Effector CD8-positive, alpha-beta T cell (primary cell): ENCODE data around the gene BTBD2.

Experiments
- DNase-seq: peaks from one replicate; lab custom pipeline; 2025; lab: John Stamatoyannopoulos, UW

Gene BTBD2

DNA sequence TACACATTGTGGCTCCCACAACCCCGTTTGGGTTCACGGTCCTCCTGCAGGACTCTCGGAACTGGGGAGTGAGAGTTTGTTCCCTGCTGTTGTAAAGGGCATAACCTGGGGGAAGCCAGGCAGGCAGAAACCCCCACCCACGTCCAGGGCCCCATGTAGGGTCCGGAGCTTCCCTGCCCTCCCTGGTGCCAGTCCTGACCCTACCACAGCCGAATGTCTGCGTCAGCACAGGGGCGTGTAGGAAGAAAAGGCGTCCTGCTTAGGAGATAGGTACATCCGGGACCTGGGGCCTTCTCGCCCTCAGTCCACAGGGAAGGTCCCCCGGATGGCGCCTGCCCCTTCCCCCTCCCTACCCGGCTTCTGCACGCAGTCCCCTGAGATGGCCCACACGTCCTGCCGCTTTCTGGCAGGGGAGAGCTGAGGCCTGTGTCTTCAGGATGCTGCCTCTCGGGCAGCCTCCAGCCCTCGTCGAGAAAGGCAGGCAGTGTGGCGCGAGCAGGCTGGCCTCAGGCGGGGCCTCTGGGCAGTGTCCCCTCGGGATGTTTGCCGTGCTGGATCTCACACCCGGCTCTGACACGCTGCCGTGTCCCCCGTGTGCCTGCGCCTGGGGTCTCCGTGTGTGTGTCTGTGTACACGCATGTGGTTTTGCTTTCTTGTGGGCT lies 55.5 kb downstream of the BTBD2 start:
- DNase-seq = no peak

DNA sequence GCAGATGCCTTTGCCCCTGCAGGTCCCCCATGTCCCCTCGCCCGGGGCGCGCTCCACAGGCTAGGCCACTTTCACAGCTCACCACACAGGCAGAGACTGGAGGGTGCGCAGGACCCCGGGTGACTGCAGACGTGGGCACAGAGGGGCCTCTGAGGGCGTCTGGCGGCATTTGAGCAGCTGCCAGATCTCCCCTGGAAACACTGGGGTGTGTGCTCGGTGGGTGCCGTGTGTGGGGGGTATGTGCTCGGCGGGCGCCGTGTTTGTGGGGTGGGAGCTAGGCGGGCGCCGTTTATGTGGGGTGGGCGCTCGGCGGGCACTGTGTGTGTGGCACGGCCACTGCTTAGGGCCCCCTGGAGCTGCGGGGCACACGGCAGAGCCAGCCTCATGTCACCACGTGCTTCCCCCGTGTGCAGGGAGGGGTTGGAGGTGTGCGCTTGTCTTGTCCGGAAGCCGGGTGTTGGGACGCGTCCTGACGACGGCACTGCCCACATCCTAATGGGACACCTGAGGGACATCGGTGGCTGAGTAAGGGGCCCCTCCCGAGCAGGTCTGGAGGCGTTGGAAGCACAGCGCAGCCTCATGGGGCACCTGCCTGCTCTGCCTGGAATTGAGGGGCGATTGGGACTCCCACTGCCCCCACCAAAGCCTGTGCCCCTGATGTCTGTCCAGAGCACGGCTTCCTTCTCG lies 57.8 kb downstream of the BTBD2 start:
- DNase-seq = no peak

DNA sequence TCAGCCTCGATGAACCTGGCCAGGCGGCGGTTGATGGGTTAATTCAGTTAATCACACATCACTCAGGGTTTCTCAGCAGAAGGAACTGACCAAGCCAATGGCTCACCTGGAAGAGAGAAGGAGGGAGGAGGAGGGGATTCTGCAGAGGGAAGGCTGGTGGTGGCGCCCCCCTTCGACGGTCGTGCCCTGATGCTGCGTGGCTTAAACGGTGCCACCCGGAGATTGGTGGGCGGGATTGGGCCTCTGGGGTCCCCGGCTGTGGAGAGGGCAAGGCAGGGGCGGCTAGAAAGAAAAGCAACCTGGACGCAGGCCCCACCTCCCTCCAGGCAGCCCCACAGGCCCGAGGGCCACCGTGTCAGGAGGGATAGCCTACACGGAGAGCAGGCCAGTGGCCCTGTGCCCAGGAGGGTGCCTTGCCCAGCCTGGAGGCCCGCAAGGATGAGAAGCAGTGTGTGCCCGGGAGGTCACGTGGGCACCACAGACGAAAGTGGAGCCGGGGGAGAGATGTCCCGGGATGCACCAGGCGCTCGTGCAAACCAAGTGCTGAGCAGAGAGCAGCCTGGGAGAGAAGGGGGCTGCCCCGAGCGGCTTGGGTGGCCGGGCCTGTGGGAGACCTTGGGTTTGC lies 58.5 kb downstream of the BTBD2 start:
- DNase-seq = no peak

DNA sequence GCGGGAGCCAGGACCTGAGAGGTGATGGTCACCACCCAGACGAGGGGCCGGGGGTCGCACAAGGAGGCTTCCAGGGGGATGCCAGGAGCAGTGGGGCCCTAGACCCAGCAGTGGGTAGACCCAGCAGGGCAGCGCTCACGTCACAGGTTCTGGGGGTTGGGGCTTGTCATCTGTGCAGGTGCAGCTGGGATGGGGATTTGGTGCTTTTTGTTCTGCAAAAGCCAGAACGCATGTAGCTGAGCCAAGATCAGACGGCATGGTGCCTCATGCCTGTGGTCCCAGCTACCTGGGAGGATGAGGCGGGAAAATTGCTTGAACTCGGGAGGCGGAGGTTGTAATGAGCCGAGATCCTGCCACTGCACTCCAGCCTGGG lies 59.4 kb downstream of the BTBD2 start:
- no peak for DNase-seq

DNA sequence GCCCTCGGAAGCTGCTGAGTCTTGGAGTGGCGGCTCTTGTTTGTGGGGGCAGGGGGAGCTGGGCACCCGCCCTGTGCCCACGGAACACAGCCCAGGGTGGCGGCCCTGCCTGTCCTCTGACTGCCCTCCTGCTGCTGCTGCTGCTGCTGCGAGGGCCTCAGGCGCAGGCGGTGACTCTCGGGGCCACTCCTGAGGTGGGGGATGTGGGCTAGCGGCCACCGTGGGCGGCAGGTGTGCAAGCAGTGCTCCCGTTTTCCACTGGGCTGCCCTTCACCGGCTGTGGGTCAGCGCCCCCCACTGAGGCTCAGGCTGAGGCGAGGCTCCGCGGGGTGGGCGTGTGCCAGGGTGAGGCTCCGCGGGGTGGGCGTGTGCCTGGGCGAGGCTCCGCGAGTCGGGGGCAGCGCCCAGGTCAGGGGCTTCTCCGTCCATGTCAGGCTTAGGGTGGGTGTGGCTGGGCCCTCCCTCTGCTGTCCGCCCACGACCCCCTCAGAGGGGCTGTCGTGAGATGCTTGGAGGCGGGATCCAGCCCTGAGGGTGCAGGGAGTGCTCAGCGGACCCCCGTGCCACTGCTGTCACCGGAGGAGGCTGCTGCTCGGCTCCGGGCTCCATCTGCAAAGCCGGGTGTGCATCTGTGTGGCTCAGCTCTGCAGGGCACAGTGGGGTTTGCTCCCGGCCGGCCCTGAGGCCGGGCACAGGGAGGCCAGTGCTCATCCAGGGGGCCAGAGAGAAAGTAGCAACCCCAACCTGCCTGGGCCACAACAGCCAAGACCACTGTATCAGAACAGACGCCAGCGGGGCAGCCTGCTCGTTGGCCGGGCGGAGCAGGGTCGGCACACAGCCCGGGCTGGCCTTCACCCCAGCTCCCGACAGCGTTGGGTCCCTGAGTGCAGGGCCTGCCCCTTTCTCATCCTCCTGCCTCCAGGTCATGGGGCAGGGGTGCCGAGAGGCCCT lies 60.1 kb downstream of the BTBD2 start:
- no peak for DNase-seq

DNA sequence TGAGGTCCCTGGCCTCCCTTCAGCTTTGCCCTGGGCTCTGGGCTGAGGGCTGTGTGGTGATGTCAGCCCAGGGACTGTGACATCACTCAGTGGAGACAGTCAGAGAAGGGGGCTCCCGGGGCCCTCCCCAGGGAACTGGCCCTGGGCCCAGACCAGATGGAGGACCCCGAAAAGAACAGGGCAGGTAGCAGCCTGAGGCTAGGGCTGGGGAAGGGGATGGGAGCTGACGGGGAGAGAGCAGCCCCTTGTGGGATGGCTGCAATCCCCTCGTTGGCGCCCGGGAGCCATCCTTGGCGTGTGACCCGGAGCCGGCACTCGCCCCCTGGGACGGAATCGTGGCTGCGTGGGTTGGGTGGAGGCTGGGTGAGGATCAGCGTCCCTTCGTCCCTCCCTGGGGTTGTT lies 61.0 kb downstream of the BTBD2 start:
- DNase-seq = no peak

DNA sequence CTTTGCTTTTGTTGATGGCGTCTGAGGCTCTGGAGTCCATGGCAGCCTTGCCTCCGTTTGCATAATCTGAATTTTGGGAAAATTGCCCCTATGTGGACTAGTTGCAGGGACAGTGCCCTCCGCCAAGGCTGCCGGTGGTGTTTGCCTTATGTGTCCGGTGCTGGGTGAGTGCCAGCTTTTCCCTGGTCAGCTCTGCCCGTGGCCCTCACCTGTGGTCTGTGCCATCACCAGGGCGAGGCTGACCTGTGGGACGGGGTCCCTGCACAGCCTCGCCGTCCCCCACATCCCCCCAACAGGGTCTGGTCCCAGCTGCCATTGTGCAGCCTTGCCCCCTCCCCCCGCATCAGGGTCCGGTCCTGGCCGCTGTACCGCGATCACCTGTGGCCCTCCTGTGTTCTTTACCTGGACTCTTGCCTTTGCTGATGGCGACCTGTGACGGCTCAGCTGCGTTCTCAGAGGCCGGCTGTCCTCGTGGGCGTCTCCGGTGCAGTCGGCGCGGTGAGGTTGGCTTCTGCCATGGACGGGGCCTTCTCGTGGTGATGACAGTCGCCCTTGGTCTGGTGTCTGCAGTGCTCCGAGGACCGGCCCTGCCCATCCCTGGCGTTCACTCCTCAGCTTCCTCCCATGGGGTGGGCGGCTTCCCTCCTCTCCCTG lies 61.9 kb downstream of the BTBD2 start:
- no peak for DNase-seq

DNA sequence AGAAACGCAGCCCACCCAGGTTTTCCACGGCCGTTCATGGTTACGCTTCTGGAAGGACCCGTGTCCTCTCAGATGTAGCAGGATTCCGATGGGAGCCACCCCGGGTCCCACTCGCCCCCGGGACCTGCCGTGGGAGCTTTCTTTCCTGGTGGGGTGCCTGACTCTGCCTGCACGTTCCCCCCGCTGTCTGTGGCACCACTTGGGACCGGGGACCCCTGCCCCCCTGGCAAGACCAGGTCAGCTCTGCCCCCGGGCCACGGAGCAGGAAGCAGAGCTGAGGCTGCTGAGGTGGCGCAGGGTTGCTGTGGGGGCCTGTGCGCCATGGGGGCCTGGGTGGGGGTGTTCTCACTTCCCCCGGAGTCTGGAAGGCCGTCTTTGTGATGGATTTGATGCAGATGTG lies 62.5 kb downstream of the BTBD2 start:
- no peak for DNase-seq

DNA sequence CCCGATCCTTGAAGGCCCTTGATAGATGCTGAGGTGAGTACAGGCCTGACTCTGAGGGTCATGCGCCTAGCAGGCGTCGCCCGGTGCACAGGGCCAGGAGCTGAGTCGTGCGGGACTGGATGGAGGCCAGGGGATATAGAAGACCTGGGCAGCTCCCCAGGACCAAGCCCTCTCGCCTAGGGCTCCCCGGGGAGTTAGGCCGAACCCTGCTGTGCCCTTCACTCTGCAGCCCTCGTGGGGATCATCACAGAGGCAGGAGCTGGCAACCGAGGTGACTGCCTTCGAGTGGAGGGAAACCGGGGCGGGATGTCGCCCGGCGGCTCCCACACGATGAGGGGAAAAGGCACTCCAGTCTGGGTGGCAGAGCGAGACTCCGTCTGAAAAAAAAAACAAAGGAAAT lies 62.9 kb downstream of the BTBD2 start:
- DNase-seq = no peak

DNA sequence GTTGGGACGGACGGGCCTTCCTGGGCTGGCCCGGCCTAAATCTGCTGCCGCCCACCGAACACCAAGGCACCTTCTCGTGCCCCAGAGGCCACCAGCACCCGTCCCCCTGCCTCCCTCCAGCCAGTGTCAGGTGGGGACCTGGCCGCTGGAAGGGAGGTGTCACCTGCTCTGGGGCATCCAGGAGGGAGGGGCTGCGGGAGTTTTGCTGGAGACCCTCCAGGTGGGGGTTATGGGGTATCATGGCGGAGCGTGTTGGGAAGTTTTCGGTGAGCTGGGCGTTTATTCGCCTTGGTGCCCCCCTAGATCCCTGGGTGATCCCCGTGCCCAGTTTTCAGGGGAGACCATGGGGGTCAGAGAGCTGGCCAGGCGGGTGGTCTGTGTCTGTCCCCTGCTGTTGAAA lies 64.9 kb downstream of the BTBD2 start:
- DNase-seq = no peak

DNA sequence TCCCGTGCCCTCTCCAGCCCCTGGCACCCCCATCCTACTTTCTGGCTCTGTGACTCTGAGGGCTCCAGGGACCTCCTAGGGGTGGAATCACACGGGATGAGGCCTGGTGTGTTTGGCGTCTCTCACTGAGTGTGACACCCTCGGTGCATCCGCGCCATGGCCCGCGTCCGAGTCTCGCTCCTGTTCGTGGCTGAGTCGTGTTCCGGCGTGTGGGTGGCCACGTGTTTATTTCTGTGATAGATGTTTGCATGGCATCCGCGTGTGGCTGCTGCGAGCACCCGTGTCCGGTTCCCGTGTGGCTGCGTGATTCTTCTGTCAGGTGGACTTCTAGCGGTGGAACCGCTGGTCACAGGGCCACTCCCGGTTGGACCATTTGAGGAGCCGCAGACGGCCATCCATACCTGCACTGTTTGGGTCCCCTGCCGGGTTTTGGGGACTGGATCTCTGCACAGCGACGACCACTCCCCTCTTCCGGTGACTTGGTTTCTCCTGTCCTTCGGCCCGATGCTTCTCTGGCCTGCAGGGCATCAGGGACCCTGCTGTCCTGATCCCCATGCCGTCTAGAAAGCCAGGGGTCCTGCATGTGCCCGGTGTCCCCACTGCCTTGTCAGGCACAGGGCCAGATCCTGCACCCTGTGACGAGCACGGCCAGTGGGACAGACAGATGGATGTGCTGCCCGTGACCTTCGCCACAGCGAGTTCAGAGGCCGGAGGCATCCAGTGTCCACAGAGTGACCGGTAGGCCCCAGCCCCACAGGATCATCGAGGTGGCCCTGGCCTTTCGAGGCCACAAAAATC lies 66.0 kb downstream of the BTBD2 start:
- DNase-seq = no peak

DNA sequence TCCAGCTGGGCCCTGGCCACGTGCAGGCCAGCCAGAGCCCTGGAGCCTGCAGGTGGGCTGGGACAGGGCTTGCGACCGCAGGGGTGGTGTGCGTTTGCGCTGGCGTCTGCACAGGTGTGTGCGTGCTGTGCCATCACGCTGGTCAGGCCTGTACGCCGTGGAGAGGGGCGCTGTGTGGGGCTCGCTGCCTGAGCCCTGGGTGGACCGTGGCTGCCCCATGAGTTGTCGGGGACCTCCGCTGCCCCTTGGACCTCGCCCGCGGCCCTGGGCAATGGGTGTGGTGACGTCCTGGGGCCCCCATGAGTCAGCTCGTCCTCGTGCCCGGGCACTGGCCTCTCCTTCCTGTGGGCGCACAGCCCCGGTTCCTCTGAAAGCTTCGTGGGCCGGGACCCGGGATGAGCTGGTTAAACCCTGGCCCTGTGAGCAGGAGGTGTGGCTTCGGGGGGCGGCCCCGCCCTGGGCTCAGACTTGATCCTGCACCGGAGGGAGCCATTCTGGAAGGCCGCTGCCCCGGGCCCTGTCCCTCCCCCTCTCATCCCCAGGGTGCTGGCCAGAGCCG lies 67.8 kb downstream of the BTBD2 start:
- DNase-seq = no peak

DNA sequence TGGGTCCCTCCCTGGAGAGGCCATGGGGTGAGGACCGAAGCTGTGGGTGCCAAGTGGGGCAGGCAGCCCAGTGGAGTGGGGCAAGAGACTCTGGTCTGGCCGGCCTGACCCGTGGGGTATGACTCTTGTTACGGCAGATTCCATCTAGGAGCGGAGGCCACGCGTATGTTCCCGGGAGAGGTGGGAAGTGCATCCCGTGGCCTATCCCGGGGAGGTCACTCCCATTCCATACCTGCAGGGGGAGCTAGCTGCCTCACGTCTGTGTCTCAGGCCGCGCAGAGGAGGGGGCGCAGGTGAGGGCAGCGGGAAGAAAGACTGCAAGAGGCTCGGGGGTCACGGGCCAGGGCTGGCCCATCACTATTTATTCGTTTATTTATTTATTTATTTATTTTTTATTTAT lies 69.6 kb downstream of the BTBD2 start:
- DNase-seq = peak; percentile 22

DNA sequence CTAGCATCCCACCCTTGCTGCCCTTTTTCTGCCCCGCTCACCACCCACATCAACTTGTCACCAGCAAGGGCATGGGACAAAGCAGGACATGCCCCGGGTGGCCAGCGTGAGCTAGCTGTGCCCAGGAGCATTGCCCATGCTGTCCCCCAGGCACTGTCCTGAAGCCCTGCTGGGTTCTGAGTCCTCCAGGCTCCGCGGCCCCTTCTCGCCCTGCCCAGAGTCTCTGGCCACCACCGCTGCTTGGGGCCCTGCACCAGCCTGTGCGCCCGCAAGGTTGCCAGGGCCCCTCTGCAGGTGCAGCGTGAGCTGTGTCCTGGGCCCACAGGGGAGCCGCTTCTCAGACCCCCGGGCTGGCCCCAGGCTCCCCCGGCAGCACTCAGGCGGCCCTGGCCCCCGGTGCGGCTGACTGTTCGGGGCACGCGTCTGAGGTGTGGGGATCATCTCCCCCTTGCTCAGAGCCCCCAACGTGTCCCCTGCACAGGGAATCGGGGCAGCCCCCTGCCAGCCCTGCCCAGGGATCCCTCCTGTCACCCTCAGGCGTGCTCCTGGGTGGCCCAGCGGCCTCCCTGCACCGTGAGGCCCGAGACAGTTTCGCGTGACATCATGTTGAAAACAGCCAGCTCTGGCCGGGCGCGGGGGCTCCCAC lies 70.5 kb downstream of the BTBD2 start:
- no peak for DNase-seq

DNA sequence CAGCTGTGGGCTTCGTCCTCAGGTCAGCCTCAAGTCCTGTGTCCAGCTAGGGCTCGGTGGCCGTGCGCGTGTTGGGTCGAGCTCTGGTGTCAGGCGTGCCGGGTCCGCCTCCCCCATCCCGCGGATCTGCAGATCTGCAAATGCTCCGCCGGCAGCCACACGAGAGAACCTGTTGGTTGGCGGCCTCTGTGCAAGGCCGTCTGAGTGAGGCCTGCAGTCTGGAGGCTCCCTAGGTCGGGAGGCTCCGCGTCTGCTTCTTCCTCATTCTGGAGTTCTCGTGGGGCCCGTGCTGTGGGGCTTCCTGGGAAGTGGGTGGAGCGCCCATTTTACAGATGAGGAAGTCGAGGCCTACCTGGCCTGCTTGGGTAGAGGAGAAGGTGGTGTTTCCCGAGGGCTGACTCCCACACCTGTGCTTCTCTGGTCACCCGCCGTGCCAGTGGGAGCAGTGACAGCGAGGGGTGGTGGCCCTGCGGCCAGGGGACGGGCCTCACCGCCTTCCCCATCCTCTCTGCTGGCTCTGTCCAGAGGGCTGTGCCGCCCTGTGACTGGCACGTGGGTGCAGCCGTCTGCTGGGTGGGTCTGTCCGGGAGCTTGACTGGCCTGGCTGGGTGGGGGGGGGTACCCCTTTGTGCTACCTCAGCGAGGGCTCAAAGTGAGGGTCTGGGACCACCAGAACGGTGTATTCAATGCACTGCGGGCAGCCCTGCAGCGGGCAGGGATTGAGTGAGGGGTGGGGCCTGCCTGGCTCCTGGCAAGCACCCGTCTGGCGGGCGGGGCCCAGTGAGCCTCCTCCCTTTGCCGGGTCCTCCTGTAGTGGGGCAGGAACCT lies 71.2 kb downstream of the BTBD2 start:
- DNase-seq = no peak

DNA sequence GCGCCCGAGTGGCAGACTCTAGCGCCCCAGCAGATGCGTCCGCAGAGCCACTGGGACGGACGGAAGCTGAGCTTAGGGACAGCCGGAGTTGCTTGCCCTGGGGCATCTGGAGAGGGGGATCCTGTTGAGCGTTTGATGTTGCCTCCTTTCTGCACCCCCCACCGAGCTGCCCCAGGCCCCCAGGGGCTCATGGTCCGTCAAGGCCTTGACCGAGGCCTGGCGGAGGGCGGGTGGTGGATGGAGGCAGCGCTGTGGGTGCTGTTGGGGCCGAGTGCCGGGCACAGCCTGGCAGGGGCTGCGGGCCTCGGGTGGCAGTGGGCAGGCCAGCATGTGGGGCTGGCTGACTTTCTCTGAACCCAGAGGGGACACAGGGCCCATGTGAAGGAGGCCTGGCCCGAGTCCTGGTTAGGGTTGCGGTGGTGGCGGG lies 71.8 kb downstream of the BTBD2 start:
- no peak for DNase-seq

DNA sequence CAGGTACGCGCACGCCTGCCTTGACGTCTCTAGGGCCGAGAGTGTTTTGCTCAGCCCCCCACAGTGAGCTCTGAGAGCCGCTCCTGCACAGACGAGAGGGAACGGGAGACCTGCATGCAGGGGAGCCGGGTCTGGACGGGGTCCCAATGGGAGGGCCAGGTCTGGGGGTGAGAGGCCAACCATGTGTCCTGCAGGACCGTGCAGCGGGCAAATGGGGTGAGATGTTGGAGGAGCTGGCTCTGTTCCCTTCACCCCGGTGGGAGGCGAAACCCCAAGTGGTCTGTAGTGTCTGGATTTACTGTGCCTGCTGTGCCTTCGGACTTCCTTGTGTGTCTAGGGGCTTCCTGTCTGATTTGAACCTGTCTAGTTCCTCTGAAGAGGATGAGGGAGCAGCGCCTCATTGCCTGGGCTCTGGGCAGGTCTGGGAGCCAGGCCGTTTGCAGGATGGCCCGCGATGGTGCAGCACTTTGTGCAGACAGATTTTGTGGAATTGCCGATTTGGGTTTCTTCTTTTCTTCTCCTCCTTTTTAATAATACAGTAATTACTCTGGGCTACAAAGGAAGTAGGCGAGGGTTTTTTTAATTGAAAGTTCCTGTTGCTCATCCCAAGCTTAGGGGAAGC lies 72.5 kb downstream of the BTBD2 start:
- DNase-seq = no peak

DNA sequence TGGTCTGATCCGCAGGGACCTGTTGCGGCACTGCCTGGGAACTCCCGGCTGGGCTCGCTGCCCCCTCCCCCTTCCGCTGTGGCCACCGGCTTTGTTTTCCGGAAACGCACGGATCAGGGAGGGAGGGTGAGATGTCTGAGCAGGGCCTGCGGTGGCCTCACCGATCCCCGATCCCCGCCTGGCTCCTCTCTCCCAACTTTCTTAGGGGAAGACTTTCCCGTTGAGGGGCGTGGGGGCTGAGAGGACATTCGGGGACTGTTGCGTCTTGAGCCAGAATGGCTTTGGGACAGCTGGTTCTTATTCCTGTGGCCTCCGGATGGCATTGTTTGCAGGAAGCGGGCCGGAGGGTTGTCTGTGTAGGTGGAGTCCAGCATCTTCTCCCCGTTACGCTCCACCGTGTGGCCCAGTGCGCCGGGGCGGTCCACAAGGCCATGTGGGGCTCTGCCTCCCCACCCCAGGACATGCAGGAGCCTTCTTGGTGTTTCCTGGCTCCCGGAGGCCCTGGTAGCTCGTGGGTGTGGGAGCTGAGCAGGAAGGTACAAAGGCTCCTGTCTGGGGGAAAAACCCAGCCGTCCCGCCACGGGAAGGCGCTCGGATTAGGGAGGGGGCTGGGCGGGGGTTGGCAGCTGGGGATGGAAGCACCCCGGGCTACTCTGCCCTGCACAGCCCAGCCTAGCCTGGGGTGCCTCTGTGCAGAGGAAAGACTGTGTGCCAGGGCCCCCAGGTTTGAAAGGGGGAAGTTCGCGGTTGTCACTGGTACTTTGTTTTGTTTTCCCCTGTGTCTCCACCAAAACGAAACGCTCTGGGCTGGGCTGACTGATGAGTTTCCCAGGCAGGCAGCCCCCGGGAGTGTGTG lies 73.2 kb downstream of the BTBD2 start:
- DNase-seq = peak; percentile 71
